Hepatocyte (in vitro differentiated cells): Measurements from ENCODE around the gene NSMCE1. TPM values are rescaled to one million over a fixed set of nuclear protein-coding genes. Genes with fewer than 3 reads are reported as not detected.

ENCODE experiments used
- DNase-seq: peaks from one replicate; pipeline ENCODE4 v3.0.0-alpha.2; 2016; ENCODE audit warnings: low spot score
- H2AFZ ChIP-seq: fragments of 200-600 bp; sonication (generic); 2 replicates; pipeline ENCODE4 v1.6.0; 2016; ENCODE audit warnings: antibody characterized with exemption, mild to moderate bottlenecking
- H3K27ac ChIP-seq: fragments of 200-600 bp; sonication (generic); 2 replicates; pipeline ENCODE4 v1.5.1; 2016; ENCODE audit warnings: mild to moderate bottlenecking
- H3K27me3 ChIP-seq: fragments of 200-600 bp; sonication (generic); 2 replicates; pipeline ENCODE4 v1.6.1; 2016
- H3K36me3 ChIP-seq: fragments of 200-600 bp; sonication (generic); replicated peaks from 2 replicates; pipeline ENCODE4 v1.5.1; 2016; ENCODE audit warnings: low read depth; ENCODE audit not compliant: insufficient read depth
- H3K4me1 ChIP-seq: fragments of 200-600 bp; sonication (generic); 2 replicates; pipeline ENCODE4 v1.5.1; 2016; ENCODE audit warnings: mild to moderate bottlenecking, moderate library complexity; ENCODE audit not compliant: insufficient read depth
- H3K4me2 ChIP-seq: fragments of 200-600 bp; sonication (generic); 2 replicates; pipeline ENCODE4 v1.6.0; 2016
- H3K4me3 ChIP-seq: fragments of 200-600 bp; sonication (generic); 2 replicates; pipeline ENCODE4 v1.5.1; 2016; ENCODE audit warnings: mild to moderate bottlenecking
- H3K79me2 ChIP-seq: fragments of 200-600 bp; sonication (generic); 2 replicates; pipeline ENCODE4 v1.6.0; 2017; ENCODE audit warnings: mild to moderate bottlenecking
- H3K9me2 ChIP-seq: fragments of 200-600 bp; sonication (generic); replicated peaks from 2 replicates; pipeline ENCODE4 v1.6.0; 2017; ENCODE audit warnings: mild to moderate bottlenecking; ENCODE audit not compliant: insufficient read depth
- H3K9me3 ChIP-seq: fragments of 200-600 bp; sonication (generic); 2 replicates; pipeline ENCODE4 v1.5.1; 2016; ENCODE audit warnings: low read depth, mild to moderate bottlenecking
- H4K20me1 ChIP-seq: fragments of 200-600 bp; sonication (generic); 2 replicates; pipeline ENCODE4 v1.6.0; 2016; ENCODE audit warnings: mild to moderate bottlenecking; ENCODE audit not compliant: insufficient read depth, poor library complexity, severe bottlenecking
- CTCF ChIP-seq: fragments of 200-600 bp; sonication (generic); IDR thresholded peaks from 2 replicates; pipeline ENCODE4 v1.5.1; 2016; ENCODE audit warnings: antibody characterized with exemption, mild to moderate bottlenecking; ENCODE audit not compliant: poor library complexity
- EZH2 ChIP-seq: fragments of 200-600 bp; sonication (generic); IDR thresholded peaks from 2 replicates; pipeline ENCODE4 v1.6.1; 2016; ENCODE audit warnings: antibody characterized with exemption, mild to moderate bottlenecking, borderline replicate concordance
- EZH2phosphoT487 ChIP-seq: fragments of 200-600 bp; sonication (generic); IDR thresholded peaks from one replicate; pipeline ENCODE4 v1.6.1; 2018; ENCODE audit warnings: antibody characterized with exemption, mild to moderate bottlenecking, low read depth, moderate library complexity; ENCODE audit not compliant: unreplicated experiment, severe bottlenecking
- WGBS: methylation state at CpG from one replicate; pipeline ENCODE4 v1.1.6; 2016; ENCODE audit warnings: low lambda C conversion rate; ENCODE audit errors: missing lambda C conversion rate; 5-methylcytosine and 5-hydroxymethylcytosine counted together
- polyA plus RNA-seq: library from polyadenylated mRNA; unstranded; fragments of >200 nt; fragmentation: Nextera tagmentation; extraction: Ambion mirVana; gene quantifications from 2 replicates; pipeline ENCODE4 v1.2.1, GENCODE V29; 2016
- total RNA-seq: library from RNA; depleted of rRNA; stranded (reverse); fragments of >200 nt; gene quantifications from 2 replicates; pipeline ENCODE4 v1.2.3, GENCODE V29; 2014

NSMCE1 gene
- total and polyA plus RNA-seq, 2 experiments from 2014 or later: 35.0 to 58.2 TPM

GRCh38 chr16:27228621-27229501 is 39.7 kb downstream of the NSMCE1 start:
- 89% methylated on average over 16 of the region's 21 CpGs for WGBS
- no peak overlapping the region for H2AFZ ChIP-seq
- no peaks in the 10 kb centered on the region for H3K79me2 ChIP-seq
- H3K27me3 ChIP-seq: no peaks in the 10 kb centered on the region
- no peaks in the 10 kb centered on the region for H3K36me3 ChIP-seq
- DNase-seq: peak; percentile 52
- no peak overlapping the region for H3K27ac ChIP-seq
- H3K9me2 ChIP-seq: no peaks in the 10 kb centered on the region
- H3K4me1 ChIP-seq: peaks cover 4% of the 10 kb centered on the region
- H4K20me1 ChIP-seq: no peaks in the 10 kb centered on the region
- no peaks in the 10 kb centered on the region for H3K9me3 ChIP-seq
- H3K4me2 ChIP-seq: no peak overlapping the region
- no peak for TF ChIP-seq EZH2
- TF ChIP-seq CTCF: no peak
- no peak for TF ChIP-seq EZH2phosphoT487
- H3K4me3 ChIP-seq: no peak overlapping the region

- H3K4me2 ChIP-seq: no peak overlapping the region
- H3K79me2 ChIP-seq: no peaks in the 10 kb centered on the region
- no peak for DNase-seq
- no peaks in the 10 kb centered on the region for H3K27me3 ChIP-seq
- no peaks in the 10 kb centered on the region for H3K36me3 ChIP-seq
- no peak for TF ChIP-seq EZH2
- TF ChIP-seq CTCF: no peak
- no peak for TF ChIP-seq EZH2phosphoT487
- H3K9me2 ChIP-seq: no peaks in the 10 kb centered on the region
- H3K9me3 ChIP-seq: no peaks in the 10 kb centered on the region
- 91% methylated on average over 12 of the region's 12 CpGs for WGBS
- H3K4me3 ChIP-seq: no peak overlapping the region
- no peak overlapping the region for H3K27ac ChIP-seq
- peaks cover 4% of the 10 kb centered on the region for H3K4me1 ChIP-seq
- no peaks in the 10 kb centered on the region for H4K20me1 ChIP-seq
- H2AFZ ChIP-seq: no peak overlapping the region
Observed at GRCh38 chr16:27228045-27228444, 40.5 kb downstream of the NSMCE1 start.

- no peak for DNase-seq
- Histone ChIP-seq H3K9me2 (no peaks in the 10 kb centered on the region), H3K9me3 (no peaks in the 10 kb centered on the region), H3K27me3 (no peaks in the 10 kb centered on the region), H3K4me3 (no peak overlapping the region), H4K20me1 (no peaks in the 10 kb centered on the region), H3K4me2 (no peak overlapping the region), H3K4me1 (peaks cover 4% of the 10 kb centered on the region), H2AFZ (no peak overlapping the region), H3K79me2 (no peaks in the 10 kb centered on the region), H3K36me3 (no peaks in the 10 kb centered on the region), H3K27ac (peak overlapping the region; percentile 70)
- 96% methylated on average over 16 of the region's 16 CpGs for WGBS
- TF ChIP-seq CTCF (no peak), EZH2phosphoT487 (no peak), EZH2 (no peak)
Observed at GRCh38 chr16:27226976-27227705, 41.4 kb downstream of the NSMCE1 start.
